GM12878 (cell line): Measurements from ENCODE around the gene FURIN. TPM values are rescaled to one million over a fixed set of nuclear protein-coding genes. Genes with fewer than 3 reads are reported as not detected.

ENCODE experiments used
- BMI1 ChIP-seq: fragments of 450-650 bp; IDR thresholded peaks from 2 replicates; pipeline ENCODE4 v1.6.1; 2016; ENCODE audit warnings: mild to moderate bottlenecking, moderate library complexity, borderline replicate concordance
- CREB1 ChIP-seq: IDR thresholded peaks from 2 replicates; pipeline ENCODE4 v1.6.1; 2012; ENCODE audit warnings: low read depth, mild to moderate bottlenecking, inconsistent platforms
- DPF2 ChIP-seq: fragments of 450-650 bp; IDR thresholded peaks from 2 replicates; pipeline ENCODE4 v1.6.1; 2017; ENCODE audit warnings: mild to moderate bottlenecking
- E2F8 ChIP-seq: fragments of 450-650 bp; IDR thresholded peaks from 2 replicates; pipeline ENCODE4 v1.6.1; 2018; ENCODE audit warnings: mild to moderate bottlenecking, low read depth, moderate library complexity; ENCODE audit not compliant: partially characterized antibody
- FOS ChIP-seq: IDR thresholded peaks from 3 replicates; pipeline ENCODE4 v1.6.1; 2011; ENCODE audit warnings: borderline replicate concordance; ENCODE audit not compliant: insufficient read length; ENCODE audit errors: extremely low read depth
- FOXK2 ChIP-seq: fragments of 450-650 bp; IDR thresholded peaks from 2 replicates; pipeline ENCODE4 v1.6.1; 2017; ENCODE audit warnings: mild to moderate bottlenecking, moderate library complexity
- HCFC1 ChIP-seq: fragments of 150-350 bp; IDR thresholded peaks from 2 replicates; pipeline ENCODE4 v1.6.1; 2014; ENCODE audit warnings: low read length
- NFIC ChIP-seq: IDR thresholded peaks from 2 replicates; pipeline ENCODE4 v1.6.1; 2012; ENCODE audit warnings: low read depth, mild to moderate bottlenecking, inconsistent platforms, low read length, moderate library complexity
- RAD21 ChIP-seq: IDR thresholded peaks from 2 replicates; pipeline ENCODE4 v1.6.1; 2011; ENCODE audit warnings: mild to moderate bottlenecking, low read depth, low read length, moderate library complexity; ENCODE audit not compliant: insufficient read depth
- RELB ChIP-seq: fragments of 450-650 bp; IDR thresholded peaks from 2 replicates; pipeline ENCODE4 v1.6.1; 2017; ENCODE audit warnings: low read depth, mild to moderate bottlenecking, moderate library complexity
- STAT1 ChIP-seq: fragments of 450-650 bp; conservative IDR thresholded peaks from 2 replicates; pipeline ENCODE4 v1.6.1; 2014; ENCODE audit warnings: antibody characterized with exemption, mild to moderate bottlenecking
- TCF3 ChIP-seq: IDR thresholded peaks from 2 replicates; pipeline ENCODE4 v1.6.1; 2012; ENCODE audit warnings: low read depth, mild to moderate bottlenecking, low read length, borderline replicate concordance; ENCODE audit not compliant: insufficient read depth
- WRNIP1 ChIP-seq: IDR thresholded peaks from 2 replicates; pipeline ENCODE4 v1.6.1; 2011; ENCODE audit warnings: low read depth, low read length, improper control_type of control experiment, borderline replicate concordance
- ZNF207 ChIP-seq: fragments of 450-650 bp; IDR thresholded peaks from 2 replicates; pipeline ENCODE4 v1.6.1; 2014; ENCODE audit warnings: antibody characterized with exemption, mild to moderate bottlenecking, borderline replicate concordance
- polyA plus RNA-seq, 11 experiments: library from polyadenylated mRNA; depleted of rRNA in 4 of 11; unstranded in 6 of 11; stranded (reverse) in 5 of 11; fragments of >200 nt; fragmentation: Nextera tagmentation in 4 of 11; fragmentation: Illumina TruSeq in 1 of 11; extraction: Ambion mirVana in 4 of 11; extraction: Trizol in 1 of 11; gene quantifications; 1 replicate in 1 of 11; 2 replicates in 10 of 11; pipeline versions ENCODE4 v1.2.1 to v1.2.3, GENCODE V29; 2011 to 2016; ENCODE audit warnings: inconsistent platforms in 2 of 11, missing spikeins in 2 of 11, low read depth in 1 of 11
- total RNA-seq, 4 experiments: library from RNA; depleted of rRNA in 3 of 4; stranded (reverse); fragments of >200 nt in 3 of 4; fragmentation: Illumina TruSeq in 1 of 4; extraction: Trizol in 1 of 4; gene quantifications; 2 replicates each; pipeline versions ENCODE4 v1.2.1 to v1.2.3, GENCODE V29; 2013 to 2021
- TF ChIP-seq, protein P1 (sequence below): fragments of 450-650 bp; formaldehyde crosslinking; IDR thresholded peaks from 2 replicates; pipeline ENCODE4 v1.4.0; 2022; ENCODE audit warnings: mild to moderate bottlenecking, moderate library complexity
- TF ChIP-seq, protein P2 (sequence below): fragments of 450-650 bp; formaldehyde crosslinking; IDR thresholded peaks from 2 replicates; pipeline ENCODE4 v1.4.0; 2020; ENCODE audit warnings: mild to moderate bottlenecking, moderate library complexity
- TF ChIP-seq, protein P3 (sequence below): fragments of 450-650 bp; IDR thresholded peaks from 2 replicates; pipeline ENCODE4 v1.6.1; 2017; ENCODE audit warnings: mild to moderate bottlenecking, low read depth, inconsistent platforms; ENCODE audit not compliant: poor library complexity, severe bottlenecking

The FURIN gene
- total and polyA plus RNA-seq, 10 of the 15 experiments (the other 5 are each of a cell fraction or from before 2014, with no cell fraction given) = 0.47 to 39.9 (median 8.0) TPM

DNA sequence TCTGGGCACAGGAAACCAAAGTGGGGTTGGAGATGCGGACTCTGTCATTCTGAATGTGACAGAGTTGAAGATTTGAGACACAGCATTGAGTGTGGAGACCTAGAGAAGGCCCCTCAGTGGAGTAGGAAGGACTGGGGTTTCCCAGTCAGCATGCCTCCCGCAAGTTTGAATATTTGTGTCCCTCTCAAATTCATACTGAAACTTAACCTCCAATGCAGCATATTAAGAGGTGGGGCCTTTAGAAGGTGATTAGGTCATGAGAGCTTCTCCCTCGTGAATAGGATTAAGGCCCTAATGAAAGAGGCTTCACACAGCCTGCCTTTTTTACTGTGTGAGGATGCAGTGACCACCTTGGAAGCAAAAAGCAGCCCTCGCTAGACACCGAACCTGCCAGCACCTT lies 56.0 kb downstream of the FURIN start (continued):
- TF ChIP-seq RELB (peak; percentile 64; the same call in 1 of the 2 replicates), RAD21 (no peak), FOXK2 (no peak), BMI1 (no peak), FOS (no peak), CREB1 (no peak), HCFC1 (no peak), NFIC (0 out of 2 replicates have a peak, but pooled peaks have one; percentile 60), TCF3 (no peak), WRNIP1 (0 out of 2 replicates have a peak, but pooled peaks have one; percentile 80), ZNF207 (no peak), DPF2 (peak; percentile 50; the same call in 1 of the 2 replicates), STAT1 (no peak), E2F8 (no peak)
- TF ChIP-seq, protein P1, sequence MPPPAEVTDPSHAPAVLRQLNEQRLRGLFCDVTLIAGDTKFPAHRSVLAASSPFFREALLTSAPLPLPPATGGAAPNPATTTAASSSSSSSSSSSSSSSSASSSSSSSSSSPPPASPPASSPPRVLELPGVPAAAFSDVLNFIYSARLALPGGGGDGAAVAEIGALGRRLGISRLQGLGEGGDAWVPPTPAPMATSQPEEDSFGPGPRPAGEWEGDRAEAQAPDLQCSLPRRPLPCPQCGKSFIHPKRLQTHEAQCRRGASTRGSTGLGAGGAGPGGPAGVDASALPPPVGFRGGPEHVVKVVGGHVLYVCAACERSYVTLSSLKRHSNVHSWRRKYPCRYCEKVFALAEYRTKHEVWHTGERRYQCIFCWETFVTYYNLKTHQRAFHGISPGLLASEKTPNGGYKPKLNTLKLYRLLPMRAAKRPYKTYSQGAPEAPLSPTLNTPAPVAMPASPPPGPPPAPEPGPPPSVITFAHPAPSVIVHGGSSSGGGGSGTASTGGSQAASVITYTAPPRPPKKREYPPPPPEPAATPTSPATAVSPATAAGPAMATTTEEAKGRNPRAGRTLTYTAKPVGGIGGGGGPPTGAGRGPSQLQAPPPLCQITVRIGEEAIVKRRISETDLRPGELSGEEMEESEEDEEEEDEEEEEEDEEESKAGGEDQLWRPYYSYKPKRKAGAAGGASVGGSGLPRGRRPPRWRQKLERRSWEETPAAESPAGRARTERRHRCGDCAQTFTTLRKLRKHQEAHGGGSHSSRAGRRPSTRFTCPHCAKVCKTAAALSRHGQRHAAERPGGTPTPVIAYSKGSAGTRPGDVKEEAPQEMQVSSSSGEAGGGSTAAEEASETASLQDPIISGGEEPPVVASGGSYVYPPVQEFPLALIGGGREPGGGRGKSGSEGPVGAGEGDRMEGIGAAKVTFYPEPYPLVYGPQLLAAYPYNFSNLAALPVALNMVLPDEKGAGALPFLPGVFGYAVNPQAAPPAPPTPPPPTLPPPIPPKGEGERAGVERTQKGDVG (CRISPR knock-in tag) = no peak
- TF ChIP-seq, protein P2, sequence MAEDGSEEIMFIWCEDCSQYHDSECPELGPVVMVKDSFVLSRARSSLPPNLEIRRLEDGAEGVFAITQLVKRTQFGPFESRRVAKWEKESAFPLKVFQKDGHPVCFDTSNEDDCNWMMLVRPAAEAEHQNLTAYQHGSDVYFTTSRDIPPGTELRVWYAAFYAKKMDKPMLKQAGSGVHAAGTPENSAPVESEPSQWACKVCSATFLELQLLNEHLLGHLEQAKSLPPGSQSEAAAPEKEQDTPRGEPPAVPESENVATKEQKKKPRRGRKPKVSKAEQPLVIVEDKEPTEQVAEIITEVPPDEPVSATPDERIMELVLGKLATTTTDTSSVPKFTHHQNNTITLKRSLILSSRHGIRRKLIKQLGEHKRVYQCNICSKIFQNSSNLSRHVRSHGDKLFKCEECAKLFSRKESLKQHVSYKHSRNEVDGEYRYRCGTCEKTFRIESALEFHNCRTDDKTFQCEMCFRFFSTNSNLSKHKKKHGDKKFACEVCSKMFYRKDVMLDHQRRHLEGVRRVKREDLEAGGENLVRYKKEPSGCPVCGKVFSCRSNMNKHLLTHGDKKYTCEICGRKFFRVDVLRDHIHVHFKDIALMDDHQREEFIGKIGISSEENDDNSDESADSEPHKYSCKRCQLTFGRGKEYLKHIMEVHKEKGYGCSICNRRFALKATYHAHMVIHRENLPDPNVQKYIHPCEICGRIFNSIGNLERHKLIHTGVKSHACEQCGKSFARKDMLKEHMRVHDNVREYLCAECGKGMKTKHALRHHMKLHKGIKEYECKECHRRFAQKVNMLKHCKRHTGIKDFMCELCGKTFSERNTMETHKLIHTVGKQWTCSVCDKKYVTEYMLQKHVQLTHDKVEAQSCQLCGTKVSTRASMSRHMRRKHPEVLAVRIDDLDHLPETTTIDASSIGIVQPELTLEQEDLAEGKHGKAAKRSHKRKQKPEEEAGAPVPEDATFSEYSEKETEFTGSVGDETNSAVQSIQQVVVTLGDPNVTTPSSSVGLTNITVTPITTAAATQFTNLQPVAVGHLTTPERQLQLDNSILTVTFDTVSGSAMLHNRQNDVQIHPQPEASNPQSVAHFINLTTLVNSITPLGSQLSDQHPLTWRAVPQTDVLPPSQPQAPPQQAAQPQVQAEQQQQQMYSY (CRISPR knock-in tag) = no peak
- TF ChIP-seq, protein P3, sequence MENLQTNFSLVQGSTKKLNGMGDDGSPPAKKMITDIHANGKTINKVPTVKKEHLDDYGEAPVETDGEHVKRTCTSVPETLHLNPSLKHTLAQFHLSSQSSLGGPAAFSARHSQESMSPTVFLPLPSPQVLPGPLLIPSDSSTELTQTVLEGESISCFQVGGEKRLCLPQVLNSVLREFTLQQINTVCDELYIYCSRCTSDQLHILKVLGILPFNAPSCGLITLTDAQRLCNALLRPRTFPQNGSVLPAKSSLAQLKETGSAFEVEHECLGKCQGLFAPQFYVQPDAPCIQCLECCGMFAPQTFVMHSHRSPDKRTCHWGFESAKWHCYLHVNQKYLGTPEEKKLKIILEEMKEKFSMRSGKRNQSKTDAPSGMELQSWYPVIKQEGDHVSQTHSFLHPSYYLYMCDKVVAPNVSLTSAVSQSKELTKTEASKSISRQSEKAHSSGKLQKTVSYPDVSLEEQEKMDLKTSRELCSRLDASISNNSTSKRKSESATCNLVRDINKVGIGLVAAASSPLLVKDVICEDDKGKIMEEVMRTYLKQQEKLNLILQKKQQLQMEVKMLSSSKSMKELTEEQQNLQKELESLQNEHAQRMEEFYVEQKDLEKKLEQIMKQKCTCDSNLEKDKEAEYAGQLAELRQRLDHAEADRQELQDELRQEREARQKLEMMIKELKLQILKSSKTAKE = peak; percentile 49
